Superior temporal gyrus (tissue), 1 donor: ENCODE data around the gene USP40.
A peak's percentile ranks its signal among the peaks of the same experiment; 100 is the strongest.

ENCODE experiments used
- DNase-seq: peaks from one replicate; pipeline ENCODE4 v3.0.0-alpha.2; 2016; ENCODE audit errors: extremely low spot score

USP40 gene

DNA sequence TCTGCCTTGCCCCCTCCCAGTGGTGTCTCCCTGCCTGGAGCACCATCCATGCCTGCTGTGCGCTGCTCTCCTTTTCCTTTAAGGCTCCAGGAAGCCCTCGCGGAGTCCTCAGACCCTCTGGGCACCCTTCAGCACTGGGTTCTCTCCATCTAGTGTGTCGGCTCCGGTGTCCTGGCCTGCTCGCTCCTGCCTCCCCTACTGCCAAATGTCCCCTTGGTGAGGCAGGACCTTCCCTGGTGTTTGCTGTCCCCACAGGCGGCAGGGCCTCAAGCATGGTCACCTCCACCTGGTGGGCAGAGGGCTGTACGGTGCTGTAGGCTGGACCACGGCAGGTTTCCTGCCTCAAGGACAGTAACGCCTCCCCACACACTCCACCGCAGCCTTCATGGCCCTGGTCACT lies 122.1 kb downstream of the USP40 start:
- DNase-seq, result no peak

DNA sequence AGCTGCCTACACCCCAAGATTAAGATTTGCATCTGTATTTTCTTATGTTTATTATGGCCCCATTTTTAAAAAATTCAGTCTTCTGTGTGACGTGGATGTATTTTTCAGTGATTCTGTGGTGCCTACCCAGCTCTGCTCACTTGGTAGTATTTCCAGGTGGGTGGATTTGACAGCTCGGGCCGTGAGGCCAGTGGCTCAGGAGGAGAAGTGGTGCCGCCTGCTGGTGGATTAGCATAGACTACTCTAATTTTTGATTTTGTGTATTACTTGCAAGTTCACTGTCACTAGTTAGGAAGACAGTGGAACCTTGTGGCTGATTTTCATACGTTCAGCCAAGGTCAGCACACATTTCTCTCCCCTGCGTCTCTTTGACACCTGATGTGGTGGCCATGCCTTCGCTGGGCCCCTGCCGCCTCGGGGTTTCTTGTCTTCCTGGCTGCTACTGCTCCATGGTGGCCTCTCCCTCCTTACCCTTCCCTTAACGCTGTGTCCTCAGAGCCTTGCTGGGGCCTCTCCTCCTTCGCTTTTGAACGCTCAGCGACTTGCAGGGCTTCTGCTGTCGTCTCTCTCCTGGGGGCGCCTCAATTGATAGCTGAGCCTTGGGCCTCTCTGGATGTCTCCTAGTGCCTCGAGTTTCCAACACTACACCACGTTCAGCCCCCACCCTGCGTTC lies 122.9 kb downstream of the USP40 start:
- DNase-seq, result peak; percentile 88

DNA sequence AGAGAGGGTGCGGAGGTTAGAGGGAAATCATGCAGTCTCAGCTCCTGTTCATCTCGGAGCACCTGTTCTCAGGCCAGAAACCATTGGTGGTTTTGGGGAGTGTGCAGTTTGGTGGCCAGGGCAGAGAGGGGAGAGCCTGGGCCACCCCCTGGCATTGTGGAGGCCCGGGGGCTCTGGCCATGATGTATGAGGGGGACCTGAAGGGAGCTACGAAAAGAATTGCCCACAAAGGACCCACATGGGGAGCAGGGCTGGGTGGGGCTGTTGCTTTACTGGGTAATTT lies 124.6 kb downstream of the USP40 start:
- DNase-seq, result no peak

DNA sequence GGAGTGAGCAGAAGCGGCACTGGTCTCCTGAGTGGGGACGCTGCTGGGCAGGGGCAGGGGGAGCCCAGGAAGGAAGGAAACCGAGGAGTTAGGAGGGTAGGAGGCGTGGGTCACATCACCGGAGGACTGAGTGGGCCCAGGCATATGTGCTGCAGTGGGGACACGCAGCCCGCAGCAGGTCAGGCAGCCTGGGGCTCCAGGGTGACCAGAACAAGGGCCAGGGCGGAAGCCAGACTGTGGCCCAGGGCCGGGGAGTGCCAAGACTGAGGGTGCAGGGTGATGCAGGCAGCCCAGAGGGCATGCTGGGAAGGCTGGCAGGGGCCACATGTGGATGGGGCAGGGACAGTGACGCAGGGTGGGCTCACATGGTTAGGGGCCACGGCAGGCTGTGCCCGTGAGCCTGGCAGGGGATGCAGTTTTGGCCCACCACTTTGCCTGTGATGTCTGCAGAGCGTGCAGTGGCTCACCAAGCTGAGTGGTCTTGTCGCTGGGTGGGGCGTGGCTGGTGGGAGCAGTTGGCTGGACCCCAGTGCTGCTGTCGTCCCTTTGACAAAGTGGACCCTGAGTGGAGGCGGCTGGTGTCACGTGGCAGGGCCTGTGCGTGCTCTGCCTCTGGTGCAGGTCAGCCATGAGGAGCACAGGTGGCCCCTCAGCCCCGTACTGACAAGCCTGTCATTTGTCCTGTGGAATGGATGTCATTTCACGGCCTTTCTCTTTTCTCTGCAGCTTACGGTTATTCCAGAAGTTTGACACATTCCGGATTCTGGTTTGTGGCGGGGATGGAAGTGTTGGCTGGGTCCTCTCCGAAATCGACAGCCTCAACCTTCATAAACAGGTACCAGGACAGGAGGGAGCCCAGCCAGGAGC lies 125.2 kb downstream of the USP40 start:
- no peak for DNase-seq

DNA sequence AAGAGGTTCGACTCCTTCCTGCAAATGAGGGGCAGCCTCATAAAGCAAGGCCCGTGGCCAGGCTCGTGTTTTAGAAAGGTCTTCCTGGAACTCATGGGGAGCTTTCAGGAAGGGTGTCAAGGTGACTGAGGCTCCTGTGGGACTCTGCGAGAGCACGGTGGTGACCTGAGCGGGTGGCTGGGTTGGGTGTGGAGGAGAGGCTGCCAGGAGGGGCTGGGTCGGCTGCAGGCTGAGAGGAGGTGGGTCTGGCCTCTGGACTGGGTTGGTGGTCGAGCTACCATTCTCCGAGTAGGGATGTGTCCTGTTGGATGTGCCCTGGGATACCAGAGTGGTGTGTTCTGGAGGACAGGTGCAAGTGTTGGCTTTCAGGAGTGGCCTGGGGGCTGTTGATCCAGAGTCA lies 125.9 kb downstream of the USP40 start:
- no peak for DNase-seq

DNA sequence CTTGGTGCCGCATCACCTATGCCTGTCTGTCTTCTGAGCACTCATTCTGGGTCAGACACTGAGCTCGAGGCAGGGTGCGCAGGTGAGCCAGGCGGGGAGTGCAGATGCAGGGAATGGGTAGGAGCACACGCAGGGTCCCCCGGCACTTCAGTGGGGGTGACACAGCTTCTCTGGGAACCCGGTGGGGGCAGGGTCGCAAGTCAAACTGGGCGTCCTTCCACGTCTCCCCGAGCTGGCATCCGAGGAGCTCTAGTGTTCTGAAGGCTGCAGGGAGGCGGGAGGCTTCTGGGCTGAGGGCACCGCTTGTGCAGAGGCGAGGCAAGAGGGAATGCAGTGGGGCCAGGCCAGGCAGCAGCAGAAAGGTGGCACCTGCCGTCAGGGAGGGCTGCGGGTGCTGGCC lies 126.3 kb downstream of the USP40 start:
- no peak for DNase-seq

DNA sequence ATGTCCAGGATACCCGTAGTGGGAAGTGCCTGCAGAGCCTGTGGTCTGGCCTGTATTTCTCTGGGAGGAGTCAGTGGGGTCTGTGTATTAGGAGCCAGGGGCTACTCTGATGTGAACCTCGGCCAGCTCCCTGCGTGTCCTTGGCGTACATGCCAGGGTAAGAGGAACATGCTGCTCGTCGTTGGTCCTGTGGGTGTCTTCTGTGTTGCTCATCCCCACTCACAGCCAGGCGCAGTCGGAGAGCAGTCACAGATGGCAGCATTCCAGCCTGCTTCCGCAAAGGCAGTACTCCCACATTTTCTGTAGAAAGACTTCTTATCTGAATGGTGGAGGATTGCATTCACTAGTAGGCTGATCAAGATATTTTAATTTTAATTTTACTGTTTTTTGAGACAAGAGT lies 127.4 kb downstream of the USP40 start:
- peak; percentile 76 for DNase-seq

DNA sequence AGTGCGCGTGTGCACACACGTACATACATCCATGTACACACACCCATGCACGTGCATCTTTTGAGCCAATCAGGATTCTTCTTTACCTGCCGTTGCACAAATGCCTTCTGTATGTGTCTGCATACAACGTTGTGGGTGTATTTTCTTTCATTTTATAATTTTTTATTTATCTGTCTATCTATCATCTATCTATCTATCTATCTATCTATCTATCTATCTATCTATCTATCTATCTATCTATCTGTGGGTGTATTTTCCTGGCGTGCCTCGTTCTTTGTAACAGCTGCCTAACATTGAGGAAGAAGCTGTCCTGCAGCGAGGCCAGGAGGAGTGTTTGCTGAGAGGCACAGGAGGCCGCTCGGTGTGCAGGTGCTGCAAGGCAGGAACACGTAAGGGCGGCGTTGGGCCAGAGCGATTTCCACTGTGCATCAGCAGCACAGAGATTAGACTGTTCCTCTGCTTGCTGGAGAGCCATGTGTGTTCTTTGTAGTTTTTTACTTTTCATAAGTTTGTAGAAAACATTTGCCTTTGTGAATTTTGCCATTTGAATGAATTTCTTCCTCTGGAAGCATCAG lies 127.9 kb downstream of the USP40 start:
- no peak for DNase-seq

DNA sequence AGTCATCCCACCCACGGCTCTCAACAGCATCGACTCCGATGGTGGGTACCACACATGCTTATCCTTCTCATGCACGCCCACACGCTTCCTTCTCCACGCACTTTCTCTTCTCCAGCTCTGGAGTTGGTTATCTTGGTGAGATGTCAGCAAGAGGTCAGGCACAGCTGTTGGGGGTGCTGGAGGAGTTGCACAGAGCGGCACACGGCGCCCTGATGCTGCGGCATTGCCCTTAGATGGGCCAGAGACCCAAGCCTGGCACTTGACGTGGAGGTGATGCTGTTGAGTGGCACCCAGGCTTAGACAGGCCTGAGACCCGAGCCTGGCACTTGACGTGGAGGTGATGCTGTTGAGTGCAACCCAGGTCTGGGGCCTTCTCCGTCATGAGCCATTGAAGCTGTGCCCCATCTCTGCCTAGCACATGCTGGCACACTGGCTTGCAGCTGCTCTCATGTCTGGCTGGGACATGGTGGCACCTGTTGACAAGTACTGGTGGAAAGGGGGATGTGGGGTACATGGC lies 129.1 kb downstream of the USP40 start:
- DNase-seq, result no peak

DNA sequence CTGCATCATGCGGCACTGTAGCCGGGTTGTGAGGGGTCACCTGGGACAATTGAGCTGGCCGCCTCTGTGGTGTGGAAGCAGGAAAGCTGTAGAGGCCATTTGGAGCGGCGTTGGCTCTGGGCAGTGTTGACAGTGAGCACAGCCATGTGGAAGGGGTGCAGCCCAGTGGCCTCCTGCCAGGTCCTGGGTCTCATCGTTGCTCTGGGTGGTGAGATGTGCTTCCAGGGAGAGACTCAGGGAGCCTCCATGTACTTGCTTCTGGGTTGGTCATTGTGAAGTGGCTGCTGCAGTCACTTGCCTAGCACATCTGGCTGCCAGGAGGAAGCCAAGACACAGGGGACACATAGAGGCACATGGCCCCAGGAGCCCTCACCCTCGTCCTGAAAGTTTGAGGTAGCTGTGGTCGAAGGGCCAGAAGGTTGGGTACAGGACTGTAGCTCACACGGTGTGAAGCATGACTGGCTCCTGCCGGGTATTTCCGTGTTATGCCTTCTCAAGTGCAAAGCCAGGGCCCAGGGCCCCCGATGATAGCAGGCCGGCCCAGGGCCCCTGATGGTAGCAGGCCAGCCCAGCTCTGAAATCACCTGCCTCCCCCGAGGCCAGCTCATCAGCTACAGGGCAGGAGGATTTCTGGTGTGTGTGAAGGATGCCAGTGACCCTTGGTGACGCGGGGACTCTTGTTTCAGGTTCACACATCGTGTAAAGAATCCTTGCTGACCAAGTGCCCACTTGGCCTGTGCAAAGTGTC lies 129.7 kb downstream of the USP40 start:
- no peak for DNase-seq

DNA sequence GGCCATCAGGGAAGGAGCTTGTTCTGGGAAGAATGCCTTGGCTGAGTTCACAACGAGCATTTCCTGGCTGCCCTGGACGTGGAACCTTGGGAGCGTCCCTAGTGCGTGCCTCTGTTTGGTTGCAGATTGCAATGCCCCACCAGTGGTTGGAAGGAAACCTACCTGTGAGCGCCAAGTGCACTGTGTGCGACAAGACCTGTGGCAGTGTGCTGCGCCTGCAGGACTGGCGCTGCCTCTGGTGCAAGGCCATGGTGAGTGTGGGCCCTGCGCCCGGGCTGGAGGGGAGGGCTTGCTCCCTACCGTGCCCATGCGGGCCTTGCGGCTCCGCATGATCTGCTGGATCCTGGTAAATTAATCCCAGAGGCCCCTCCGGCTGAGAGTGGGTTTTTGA lies 130.4 kb downstream of the USP40 start:
- DNase-seq, result no peak

DNA sequence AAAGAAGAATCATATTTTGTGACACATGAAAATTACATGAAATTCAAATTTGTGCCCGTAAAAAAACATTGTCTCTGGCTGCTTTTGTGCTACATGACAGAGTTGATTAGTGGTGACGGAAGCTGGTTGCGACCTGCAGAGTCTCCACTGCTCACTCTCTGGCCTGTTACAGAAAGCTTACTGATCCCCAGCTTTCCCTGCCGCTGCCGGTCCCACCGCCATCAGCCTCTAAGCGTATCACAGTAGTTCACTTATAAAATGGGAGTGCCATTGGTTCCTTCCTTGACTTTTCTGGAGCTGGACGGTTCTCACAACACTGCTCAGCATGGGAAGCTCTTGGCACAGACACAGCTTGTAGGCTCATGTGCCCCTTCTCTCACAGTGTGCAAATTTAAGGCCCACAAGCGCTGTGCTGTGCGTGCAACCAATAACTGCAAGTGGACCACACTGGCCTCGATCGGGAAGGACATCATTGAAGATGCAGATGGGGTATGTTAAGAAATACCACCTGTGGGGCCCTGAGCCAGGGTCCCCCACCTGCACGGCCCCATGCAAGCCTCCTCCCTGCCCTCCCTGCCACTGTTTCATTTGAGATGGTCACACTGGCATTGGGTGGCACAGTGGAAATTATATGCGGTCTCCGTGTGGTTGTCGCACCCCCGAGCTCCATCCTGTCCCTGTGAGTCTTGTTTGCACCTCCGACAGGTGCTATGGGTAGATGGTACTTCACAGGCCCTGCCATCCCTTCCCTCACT lies 131.0 kb downstream of the USP40 start:
- DNase-seq, result no peak

DNA sequence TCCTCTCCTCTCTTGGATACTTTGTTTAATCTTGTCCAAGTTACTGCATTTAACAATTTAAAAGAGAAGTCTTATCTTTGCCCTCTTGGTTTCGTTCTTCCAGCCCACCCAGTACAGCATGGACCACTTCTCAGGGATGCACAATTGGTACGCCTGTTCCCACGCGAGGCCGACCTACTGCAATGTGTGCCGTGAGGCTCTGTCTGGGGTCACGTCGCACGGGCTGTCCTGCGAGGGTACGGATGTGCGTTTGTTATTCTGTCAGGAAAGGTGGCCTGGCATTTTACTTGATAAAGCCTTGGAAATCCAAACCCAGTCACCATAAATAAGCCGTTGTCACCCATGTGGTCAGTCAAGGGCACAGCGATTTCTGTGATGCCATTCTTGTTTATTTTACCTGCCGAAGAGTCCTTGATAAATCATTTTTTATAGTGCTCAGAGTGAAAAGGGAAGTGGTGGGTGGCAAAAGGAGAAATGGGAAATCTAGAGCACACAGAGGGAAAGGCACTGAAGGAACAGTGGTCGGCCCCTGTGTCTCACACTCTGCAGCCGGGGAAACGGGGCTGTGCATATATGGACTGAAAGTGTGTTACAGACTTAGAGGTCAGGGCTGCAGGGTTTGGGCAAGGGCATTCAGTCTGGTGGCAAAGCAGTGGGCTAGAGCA lies 131.8 kb downstream of the USP40 start:
- DNase-seq, result no peak

DNA sequence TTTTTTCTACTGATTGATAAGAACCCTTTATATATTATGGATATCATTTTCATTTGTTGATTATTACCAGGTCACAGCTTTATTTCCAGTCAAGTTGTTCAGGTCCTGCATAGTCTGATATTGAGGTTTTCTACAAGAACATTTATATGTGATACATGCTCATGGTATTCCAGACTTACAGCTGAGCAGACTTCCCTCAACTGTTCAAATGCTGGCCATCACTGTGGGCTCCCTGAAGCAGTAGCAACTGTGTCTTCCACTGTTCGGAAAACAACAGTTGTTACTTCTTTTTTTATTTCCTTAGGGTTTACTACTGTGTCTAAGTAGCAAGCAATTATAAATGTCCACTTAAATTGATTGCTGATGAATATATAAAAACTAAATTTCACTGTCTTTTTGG lies 132.8 kb downstream of the USP40 start:
- DNase-seq, result no peak

DNA sequence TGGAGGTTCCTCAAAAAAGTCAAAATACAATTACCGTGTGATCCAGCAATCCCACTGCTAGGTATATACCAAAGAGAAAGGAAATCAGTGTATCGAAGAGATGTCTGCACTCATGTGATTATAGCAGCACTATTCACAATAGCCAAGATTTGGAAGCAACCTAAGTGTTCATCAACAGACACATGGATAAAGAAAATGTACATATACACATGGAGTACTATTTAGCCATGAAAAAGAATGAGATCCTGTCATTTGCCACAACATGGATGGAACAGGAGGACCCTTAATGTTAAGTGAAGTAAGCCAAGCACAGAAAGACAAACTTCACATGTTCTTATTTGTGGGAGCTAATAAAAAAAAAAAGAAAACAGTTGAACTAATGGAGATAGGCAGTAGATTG lies 133.6 kb downstream of the USP40 start:
- no peak for DNase-seq

DNA sequence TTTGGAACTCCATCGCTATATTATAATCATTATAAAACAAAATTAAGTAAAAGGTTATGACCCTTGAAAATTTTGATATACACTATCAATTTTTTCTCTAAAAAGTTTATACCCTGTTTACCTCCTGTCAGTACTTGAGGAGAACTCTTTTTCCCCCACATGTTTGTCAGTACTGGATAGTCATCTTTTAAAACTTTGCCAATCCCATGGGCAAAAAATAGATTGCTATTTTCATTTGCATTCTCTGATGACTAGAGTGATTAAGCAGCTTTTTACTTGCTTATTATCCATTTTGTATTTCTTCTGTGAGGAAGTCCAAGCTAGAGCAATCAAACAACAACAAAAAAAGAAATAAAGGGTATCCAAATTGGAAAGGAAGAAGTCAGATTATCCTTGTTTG lies 135.9 kb downstream of the USP40 start:
- DNase-seq, result no peak

DNA sequence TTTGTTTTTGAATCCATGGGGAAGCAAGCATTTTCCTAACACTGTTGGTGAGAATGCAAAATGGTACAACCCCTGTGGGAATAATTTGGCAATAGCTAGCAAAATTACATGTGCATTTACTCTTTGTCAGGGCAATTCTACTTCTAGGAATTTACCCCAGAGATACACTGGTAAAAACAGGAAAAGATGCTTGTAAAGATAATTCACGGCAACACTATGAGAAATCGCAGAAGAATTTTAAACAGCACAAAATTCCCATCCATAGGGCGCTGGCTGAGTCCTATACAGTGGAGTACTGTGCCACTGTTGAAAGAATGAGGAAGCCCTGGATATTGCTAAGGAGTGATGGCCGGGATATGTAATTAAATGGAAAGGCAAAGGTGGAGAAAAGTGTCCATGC lies 136.5 kb downstream of the USP40 start:
- no peak for DNase-seq

DNA sequence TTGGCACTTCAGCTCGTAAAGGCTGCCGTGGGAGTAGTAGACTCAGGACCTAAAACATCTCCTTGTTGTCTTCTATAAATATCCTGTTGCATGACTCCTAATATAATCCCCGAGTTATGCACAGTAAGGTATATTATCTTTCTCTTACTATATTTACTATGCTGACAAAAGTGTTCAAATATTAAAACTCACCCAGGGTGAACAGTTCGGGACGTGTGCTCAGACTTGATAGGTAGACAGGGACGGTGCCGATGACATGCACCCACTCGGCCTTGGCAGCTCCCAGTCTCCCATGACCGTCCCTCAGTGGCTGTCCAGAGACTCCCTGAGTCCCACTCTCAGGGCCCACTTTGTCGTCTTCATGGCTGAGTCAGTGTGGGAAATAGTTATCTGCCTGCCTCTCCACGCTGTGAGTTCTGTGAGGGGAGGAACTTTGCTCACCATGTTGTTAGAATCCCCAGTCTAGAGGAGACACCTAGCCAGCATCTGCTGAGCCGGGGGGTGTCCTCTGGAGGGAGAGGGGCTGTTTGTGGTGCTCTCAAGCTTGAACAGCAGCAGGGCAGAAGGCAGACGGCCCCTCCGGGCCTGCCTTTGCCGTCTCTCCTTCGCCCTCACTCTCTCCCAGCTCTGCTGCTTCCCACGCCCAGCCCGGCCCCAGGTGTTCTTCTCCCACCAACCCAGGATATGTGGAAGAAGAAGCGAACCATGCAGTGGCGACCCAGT lies 137.2 kb downstream of the USP40 start:
- DNase-seq, result no peak

DNA sequence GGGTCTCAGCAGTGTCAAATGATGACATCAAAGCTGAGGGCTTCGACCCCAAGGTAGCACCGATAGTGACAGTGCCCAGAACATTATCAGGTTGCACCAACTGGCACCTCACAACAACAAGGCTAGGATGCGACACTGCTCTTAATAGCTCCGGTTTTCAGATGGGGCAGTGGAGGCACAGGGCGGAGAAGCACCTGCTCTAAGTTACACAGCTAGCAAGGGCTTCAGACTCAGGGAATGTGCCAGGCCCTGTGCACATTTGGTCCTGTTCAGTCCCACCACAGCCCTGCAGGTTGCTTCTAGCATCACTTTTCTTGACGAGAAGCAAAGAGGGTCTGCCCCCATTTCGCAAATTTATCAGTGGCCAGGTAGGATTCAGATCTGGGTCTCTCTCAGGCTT lies 138.1 kb downstream of the USP40 start:
- no peak for DNase-seq

DNA sequence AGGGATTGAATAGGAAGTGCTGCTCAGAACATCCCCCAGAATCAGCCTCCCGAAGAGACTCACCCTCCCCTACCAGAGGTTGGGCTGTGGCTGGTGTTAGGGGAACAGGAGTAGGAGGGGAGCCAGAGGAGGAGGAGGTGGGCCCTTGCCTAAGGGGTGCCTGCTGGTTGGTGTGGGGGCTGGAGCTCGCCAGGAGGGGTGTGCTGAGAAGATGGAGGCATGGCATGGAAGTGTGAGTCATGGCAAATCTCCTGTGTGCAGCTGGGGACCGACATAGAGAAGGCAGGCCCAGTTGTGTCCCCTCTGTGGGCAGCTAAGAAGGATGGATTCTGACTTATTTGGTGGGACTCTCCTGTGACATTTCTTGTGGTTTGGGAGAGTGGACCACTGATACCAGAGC lies 138.6 kb downstream of the USP40 start:
- no peak for DNase-seq
